Measurements from ENCODE around the gene HIP1R.

GRCh38 chr12:122909442-122910288 lies 74.4 kb downstream of the HIP1R start:
- TF ChIP-seq POLR2A (IDR thresholded peaks at IDR 0.05): no peak
- TF ChIP-seq CTCF (IDR thresholded peaks at IDR 0.05): no peak
- TF ChIP-seq EP300 (IDR thresholded peaks at IDR 0.05): no peak

Measured in suprapubic skin (tissue), 3 donors.